Stimulated activated naive CD8-positive, alpha-beta T cell treated with anti-CD3 and anti-CD28 coated beads, Interleukin-15, Interleukin-2, amounts not matched to agents 100 U/mL and 50 U/mL, for 24 hours (primary cell): ENCODE data around the gene RABL6.

Source experiments
- ATAC-seq: fragments of 150-1000 bp; cut with Tn5 transposase; one replicate; pipeline ENCODE4 v1.10.0; 2021
- DNase-seq: peaks from one replicate; pipeline ENCODE4 v3.0.0; 2021

Gene RABL6

DNA sequence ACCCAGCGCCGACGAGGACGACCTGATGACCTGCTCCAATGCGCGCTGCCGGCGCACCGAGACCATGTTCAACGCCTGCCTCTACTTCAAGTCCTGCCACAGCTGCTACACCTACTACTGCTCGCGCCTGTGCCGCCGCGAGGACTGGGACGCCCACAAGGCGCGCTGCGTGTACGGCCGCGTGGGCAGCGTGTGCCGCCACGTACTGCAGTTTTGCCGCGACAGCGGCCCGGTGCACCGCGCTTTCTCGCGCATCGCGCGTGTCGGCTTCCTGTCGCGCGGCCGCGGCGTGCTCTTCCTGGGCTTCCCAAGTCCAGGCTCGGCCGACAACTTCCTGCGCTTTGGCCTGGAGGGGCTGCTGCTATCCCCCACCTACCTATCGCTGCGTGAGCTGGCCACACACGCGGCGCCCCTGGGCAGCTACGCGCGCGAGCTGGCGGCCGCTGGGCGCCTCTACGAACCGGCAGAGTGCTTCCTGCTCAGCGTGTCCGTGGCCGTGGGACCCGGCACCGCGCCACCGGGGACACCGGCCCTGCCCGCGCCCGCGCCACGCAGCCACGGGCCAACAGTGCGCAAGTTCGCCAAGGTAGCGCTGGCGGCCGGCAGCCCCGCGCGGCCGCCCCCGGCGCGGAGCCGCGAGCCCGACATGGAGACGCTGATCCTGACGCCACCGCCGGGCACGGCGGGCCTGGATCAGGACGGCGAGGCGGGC is 38.8 kb downstream of the RABL6 start:
- ATAC-seq (no peak), DNase-seq (no peak)

DNA sequence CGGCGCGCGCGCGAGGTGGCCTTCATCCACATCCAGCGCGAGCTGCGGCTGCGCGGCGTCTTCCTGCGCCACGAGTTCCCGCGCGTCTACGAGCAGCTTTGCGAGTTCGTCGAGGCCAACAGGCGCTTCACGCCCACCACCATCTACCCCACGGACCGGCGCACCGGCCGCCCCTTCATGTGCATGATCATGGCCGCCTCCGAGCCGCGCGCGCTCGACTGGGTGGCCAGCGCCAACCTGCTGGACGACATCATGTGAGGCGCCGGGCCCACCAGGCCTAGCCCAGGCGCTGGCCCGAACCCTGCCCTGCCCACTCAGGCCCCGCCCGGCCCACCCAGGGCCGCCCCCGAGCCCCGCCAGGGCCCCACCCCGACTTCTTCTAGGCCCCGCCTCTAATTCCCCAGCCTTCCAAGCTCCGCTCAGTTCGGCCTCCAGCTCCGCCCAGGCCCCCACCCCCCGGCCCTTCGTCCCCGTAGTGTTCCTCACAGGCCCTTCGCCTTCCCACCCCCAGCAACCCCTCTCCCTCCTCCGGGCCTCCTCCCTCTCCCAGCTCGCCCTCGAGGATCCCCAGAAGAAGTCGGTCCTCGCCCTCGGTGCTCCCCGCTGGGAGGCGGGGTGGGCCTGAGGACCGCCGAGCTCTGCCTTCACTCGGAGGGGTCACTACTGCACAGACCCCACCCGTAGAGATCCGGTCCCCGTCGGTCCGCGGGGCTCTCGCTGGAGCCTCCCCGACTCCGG is 39.5 kb downstream of the RABL6 start:
- no peak for ATAC-seq
- DNase-seq, result peak; percentile 40

DNA sequence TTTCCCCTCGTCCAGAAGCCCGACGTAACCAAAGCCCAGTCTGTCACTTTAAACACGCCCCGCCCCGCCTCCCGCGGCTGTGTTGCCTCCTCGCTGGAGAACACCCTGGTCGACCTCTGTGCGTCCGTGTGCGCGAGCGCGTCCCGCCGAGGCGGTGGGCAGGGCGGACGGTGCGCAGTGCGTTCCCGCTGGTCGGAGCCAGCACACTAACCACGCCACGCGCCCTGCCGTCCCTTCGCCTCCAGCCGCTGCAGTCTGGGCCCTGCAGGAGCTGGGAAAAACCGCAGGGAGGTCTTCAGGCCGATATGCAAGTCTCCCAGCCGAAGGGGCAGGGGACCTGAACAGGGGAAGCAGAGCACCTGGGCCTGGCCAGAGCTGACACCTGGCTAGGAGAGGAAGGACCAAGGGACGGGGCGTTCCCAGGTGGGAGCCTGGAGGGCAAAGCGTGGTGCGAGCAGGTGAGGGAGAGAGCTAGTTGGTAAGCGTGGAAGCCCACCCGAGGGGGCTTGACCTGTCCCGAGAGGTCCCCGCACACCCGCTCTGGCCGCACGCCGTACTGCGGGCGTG is 40.2 kb downstream of the RABL6 start:
- ATAC-seq, result peak; percentile 34
- peak; percentile 90 for DNase-seq

DNA sequence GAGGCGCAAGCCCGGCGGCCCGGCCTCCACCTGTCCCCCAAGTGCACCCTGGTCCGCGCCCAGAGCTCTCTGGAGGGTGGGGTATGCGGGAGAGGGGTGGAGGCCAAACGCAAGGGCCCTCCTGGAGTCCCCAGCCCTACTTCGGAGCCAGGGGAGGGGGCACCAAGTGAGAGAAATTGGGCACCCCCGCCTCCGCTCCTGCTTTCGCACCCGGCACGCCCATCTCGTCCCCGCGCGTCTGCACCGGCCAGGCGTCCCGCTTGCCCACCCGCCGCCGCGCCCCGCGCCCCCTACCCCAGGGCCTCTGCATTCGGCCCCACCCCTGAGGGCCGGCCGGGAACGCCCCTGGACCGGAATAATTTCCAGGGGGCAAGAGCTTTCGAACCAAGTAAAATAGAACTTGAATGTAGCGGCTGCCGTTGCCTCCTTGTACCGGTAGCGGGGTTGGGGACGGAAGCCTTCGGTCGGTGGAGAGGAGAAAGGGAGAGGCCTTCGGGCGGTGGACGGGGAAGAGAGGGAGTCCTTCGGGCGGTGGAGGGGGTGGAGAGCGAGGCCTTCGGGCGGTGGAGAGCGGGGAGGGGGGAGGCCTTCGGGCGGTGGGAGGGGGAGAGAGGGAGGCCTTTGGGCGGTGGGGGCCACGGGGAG is 40.8 kb downstream of the RABL6 start:
- ATAC-seq (no peak), DNase-seq (peak; percentile 47)

DNA sequence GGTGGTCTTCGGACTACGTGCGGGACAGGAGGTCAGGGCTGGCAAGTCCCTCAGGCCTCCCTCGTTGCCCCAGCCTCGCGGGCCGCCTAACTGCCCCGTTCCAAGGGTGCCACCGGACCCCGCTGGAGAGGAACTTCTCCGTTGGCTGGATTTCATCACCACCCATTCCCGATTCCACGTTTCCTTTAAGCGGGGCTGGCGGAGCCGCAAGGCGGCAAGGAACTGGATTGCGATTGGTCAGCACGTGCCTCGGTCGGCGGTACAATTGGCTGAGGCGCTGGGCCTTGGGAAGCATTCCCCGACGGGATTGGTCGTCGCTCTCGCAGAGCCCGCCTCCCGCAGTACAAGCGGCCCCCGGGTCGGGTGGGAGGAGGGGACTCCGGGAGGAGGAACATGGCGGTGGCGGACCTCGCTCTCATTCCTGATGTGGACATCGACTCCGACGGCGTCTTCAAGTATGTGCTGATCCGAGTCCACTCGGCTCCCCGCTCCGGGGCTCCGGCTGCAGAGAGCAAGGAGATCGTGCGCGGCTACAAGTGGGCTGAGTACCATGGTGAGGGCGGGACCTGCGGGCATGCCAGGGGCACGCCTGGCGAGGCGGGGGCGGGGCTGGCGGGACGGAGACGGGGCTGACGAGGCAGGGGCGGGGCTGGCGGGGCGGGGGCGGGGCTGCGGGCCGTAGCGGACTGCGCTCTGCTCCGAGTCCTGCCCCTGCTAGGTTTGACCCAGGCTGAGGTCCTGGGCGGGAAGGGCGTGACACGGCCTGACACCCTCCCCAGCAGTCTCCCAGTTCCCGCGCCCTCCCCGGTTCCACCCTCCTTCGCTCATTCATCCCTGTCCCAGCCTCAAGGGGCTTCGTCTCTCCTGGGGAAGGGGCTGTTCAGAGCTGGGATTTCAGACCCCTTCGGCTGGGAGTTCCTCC is 41.6 kb downstream of the RABL6 start, which contains the start of gene PHPT1:
Gene PHPT1, plus strand, starts transcription at position 372 of the 922 bp plus-strand sequence. Its CDS starts 22 bp downstream, at position 394.
- DNase-seq, result peak; percentile 97
- peak; percentile 89 for ATAC-seq

DNA sequence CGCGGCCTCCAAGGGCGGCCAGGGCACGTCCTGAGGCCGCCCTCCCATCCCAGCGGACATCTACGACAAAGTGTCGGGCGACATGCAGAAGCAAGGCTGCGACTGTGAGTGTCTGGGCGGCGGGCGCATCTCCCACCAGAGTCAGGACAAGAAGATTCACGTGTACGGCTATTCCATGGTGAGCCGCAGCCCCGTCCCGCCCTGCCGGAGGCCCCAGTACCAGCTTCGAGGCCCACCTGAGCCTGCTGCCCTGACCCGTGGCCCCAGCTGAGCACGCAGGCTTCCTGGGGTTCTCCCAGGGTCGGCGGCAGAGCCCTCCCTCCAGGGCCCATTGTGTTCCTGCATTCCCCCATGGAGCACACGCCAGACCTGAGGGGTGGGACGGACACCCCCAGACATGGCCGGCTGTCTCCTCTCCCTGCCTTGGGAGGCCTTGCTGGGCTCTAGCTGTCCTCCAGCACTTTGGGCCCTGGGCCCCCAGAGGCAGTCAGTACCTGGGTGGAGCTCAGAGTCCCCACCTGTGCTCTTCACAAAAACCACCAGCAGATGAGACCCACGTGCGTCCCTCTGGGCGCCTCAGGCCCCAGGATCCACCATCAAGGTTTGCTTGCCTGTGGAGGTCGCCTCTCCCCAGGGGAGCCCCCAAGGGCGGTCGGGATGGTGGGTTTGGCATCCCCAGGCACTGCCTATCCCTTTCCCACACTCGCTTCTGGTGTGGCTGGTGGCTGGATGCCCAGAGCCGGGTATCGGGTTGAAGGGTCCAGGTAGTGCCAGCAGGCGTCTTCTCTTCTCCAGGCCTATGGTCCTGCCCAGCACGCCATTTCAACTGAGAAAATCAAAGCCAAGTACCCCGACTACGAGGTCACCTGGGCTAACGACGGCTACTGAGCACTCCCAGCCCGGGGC is 42.5 kb downstream of the RABL6 start:
- ATAC-seq, result no peak

DNA sequence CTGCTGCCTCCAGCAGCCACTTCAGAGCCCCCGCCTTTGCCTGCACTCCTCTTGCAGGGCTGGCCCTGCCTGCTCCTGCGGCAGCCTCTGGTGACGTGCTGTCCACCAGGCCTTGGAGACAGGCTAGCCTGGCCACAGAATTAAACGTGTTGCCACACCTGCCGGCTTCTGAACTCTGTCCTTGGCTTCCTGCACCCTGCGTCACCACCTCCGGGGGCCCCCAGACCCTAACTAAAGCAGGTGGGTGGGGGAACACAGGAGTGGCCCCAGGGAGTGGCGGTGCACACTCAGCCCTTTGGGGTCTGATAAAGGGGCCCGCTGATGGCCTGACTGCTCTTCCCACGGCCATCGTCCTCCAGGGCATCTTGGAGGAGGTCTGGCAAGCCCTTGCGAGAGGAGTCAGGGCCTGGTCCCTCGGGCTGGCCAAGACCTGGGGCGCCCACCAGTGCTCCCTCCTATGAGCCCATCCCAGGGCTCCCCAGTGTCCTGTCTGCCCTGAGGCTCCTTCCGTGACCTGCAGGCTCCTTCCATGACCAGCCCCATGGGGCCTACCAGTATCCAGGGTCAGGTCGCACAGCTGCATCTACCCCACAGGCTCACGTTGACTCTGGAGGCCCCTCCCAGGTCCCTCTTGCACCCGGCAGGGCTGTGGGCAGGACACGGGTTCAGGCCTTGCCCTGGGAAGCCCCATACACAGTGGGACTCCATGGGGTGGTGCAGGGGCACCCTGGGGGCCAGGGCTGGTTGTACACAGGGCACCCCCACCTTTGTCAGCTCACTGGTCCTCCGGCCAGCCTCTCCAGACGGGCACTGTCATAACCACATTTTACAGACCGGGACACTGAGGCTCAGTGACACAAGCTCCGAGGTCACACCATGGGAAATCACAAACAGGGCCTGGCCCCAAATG is 43.4 kb downstream of the RABL6 start:
- DNase-seq (no peak), ATAC-seq (no peak)

More for the DNA sequence above, 42.5 kb downstream of the RABL6 start:
- DNase-seq, result no peak

DNA sequence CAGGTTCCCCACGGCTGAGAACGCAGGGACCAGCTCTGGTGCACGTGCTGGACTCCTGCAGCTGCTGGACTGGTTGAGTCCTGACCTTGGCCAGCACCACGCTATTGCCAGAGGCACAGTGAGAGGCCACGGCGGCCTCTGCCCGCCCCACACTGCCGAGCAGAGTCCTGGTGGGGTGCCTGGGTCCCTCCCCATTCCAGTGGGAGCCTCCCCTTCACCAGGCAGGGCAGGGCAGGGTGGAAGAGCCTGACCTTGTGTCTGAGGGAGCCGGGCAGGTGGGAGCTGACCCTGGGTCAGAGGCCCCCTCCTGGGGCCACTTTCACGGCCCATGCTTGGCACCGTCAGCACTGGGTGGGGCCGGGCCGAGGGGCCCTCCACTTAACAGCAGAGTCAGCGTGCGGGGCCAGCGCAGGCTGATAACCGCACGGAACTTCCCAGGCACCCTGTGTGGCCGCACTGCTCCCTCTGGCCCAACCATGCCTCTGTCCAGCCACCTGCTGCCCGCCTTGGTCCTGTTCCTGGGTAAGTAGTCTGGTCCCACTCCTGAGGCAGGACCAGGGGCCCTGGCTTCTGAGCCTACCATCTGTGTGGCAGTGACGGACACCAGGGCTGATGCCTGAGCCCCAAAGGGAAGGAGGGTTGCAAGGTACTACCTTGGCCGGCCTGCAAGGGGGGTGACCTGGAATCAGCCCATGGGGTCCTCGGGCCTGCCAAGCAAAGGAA is 44.4 kb downstream of the RABL6 start, which contains the start of gene MAMDC4:
Gene MAMDC4, plus strand, starts transcription at position 406 of the 723 bp plus-strand sequence. Its CDS starts 71 bp downstream, at position 477.
- DNase-seq (no peak), ATAC-seq (no peak)

DNA sequence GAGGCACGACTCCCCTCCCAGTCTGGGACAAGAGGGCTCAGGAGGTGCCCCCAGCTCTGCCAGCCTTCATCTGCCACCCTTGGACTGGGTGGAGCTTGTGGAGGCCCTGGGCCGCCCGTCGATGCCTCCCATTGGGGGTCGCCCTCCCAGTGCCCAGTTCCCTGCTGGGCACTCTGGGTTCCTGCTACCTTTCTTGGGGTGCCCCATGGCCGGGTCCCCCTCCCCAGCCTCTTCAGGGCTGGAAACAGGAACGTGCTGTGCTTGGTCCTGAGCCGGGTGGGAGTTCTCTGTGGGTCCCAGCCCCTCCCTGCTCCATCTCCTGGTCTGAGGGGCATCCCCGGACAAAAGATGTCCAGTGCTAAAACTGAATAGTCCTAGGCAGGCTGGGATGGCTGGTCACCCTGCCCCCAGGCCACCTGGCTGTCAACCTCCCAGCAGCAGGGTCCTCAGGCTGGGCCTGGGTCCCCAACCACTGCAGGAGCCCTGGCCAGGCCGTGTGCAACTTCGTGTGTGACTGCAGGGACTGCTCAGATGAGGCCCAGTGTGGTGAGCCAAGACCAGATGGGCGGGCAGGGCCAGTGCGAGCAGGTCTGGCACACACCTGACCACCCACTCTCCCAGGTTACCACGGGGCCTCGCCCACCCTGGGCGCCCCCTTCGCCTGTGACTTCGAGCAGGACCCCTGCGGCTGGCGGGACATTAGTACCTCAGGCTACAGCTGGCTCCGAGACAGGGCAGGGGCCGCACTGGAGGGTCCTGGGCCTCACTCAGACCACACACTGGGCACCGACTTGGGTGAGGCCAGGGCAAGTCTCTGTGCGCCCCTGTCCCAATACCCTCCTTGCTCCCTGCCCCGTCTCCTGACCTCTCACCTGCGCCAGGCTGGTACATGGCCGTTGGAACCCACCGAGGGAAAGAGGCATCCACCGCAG is 45.2 kb downstream of the RABL6 start:
- no peak for ATAC-seq

DNA sequence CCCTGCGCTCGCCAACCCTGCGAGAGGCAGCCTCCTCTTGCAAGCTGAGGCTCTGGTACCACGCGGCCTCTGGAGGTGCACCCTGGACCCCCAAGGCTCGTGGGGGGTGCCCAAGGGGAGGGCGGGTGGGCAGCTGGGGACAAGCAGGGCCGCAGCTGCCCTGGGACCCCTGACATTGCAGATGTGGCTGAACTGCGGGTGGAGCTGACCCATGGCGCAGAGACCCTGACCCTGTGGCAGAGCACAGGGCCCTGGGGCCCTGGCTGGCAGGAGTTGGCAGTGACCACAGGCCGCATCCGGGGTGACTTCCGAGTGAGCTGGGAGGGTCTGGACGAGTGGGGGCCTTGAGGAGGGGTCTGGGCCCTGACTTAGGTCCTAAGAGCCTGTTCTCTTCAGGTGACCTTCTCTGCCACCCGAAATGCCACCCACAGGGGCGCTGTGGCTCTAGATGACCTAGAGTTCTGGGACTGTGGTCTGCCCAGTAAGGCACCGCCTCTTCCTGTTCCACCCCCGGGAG is 45.9 kb downstream of the RABL6 start:
- ATAC-seq, result no peak
- DNase-seq, result no peak

More for the DNA sequence above, 45.2 kb downstream of the RABL6 start:
- no peak for DNase-seq

DNA sequence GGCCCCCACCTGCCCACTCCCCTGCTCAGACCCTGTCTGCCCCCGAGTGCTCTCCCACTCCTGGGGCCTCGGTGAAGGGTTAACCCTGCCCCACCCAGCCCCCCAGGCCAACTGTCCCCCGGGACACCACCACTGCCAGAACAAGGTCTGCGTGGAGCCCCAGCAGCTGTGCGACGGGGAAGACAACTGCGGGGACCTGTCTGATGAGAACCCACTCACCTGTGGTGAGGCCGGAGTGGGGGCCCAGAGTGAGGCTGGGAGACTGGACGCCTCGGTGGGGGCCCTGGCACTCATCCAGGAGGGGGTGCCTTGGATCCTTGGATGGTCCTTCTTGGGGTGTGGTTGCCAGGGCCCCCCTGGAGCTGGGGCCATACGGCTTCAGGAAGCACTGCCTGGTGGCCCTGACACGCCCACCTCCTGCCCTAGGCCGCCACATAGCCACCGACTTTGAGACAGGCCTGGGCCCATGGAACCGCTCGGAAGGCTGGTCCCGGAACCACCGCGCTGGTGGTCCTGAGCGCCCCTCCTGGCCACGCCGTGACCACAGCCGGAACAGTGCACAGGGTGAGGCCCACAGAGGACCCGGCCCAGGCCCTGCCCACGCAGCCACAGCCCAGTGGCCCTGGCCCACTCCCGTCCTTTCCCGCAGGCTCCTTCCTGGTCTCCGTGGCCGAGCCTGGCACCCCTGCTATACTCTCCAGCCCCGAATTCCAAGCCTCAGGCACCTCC is 46.5 kb downstream of the RABL6 start:
- DNase-seq (no peak), ATAC-seq (no peak)

DNA sequence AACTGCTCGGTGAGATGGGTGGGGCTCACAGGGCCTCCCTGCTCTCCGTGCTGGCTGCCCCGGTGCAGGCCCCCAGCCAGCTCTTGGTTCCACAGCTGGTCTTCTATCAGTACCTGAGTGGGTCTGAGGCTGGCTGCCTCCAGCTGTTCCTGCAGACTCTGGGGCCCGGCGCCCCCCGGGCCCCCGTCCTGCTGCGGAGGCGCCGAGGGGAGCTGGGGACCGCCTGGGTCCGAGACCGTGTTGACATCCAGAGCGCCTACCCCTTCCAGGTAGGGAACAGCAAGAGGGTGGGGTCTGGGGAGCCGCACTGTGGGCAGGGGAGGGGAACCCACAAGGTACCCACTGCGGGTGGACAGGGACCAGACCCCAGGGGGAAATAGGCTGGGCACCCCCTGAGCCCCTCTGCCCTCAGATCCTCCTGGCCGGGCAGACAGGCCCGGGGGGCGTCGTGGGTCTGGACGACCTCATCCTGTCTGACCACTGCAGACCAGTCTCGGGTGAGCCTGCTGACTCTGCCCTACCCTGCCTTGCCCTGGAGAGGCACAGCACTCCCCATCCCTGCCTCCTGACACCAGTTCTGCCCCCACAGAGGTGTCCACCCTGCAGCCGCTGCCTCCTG is 47.2 kb downstream of the RABL6 start:
- DNase-seq, result no peak

DNA sequence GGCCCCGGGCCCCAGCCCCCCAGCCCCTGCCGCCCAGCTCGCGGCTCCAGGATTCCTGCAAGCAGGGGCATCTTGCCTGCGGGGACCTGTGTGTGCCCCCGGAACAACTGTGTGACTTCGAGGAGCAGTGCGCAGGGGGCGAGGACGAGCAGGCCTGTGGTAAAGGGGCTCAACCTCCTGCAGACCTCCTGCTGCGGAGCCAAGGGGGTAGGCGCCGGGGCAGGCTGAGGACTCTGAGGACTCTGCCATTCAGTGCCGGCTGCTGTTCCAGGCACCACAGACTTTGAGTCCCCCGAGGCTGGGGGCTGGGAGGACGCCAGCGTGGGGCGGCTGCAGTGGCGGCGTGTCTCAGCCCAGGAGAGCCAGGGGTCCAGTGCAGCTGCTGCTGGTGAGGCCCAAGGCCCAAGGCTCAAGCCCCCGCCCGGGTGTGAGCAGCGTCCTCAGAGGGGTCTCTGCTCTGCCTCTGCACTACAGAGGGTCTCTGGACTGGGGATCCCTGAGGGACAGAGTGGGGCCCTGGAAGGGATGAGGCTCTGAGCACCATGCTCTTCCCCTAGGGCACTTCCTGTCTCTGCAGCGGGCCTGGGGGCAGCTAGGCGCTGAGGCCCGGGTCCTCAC is 47.8 kb downstream of the RABL6 start:
- no peak for DNase-seq
- no peak for ATAC-seq

More for the DNA sequence above, 47.2 kb downstream of the RABL6 start:
- no peak for ATAC-seq

DNA sequence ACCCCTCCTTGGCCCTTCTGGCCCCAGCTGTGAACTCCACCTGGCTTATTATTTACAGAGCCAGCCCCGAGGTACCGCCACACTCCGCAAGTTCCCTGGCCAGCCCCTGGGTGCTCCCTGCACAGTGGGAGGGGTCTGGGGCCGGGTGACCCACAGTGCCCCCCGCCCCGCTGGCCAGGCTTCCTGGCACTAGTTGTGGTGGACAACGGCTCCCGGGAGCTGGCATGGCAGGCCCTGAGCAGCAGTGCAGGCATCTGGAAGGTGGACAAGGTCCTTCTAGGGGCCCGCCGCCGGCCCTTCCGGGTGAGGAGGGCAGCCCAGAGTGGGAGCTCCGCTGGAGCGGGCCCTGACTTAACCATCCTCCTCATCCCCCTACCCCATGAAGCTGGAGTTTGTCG is 48.3 kb downstream of the RABL6 start:
- no peak for ATAC-seq
- no peak for DNase-seq

DNA sequence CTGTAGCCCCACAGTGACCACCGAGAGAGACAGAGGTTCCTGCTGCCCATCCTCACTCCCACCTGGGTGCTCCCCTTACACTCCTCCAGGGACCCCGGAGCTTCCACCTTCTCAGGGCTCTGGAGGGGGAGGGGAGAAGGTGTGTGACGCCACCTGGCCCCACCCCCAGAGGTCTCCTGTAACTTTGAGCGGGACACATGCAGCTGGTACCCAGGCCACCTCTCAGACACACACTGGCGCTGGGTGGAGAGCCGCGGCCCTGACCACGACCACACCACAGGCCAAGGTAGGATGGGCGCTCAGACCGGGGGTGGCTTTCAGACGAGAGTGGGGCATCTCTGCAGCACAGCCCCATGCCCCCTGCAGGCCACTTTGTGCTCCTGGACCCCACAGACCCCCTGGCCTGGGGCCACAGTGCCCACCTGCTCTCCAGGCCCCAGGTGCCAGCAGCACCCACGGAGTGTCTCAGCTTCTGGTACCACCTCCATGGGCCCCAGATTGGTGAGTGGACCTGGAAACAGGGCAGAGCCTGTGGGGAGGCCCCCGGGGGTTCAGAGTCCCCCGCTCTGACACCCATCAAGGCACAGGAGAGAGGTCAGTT is 48.9 kb downstream of the RABL6 start:
- DNase-seq (no peak), ATAC-seq (no peak)
